Brain microvascular endothelial cell (primary cell): ENCODE measurements around the gene ZNF521.
A peak's percentile ranks its signal among the peaks of the same experiment; 100 is the strongest.

ENCODE experiments used
- DNase-seq: peaks from one replicate; pipeline ENCODE4 v3.0.0-alpha.2; 2020
- H3K27ac ChIP-seq: fragments of 250-450 bp; sonication (Bioruptor Pico); 2 replicates; pipeline ENCODE4 v1.5.1; 2020; ENCODE audit warnings: mild to moderate bottlenecking, moderate library complexity
- H3K27me3 ChIP-seq: fragments of 250-450 bp; sonication (Bioruptor Pico); replicated peaks from 2 replicates; pipeline ENCODE4 v1.5.1; 2020; ENCODE audit warnings: mild to moderate bottlenecking
- H3K36me3 ChIP-seq: fragments of 250-450 bp; sonication (Bioruptor Pico); replicated peaks from 2 replicates; pipeline ENCODE4 v1.5.1; 2020; ENCODE audit warnings: mild to moderate bottlenecking
- H3K4me3 ChIP-seq: 2 replicates; pipeline ENCODE4 v1.5.1; 2011; ENCODE audit warnings: low read depth, mild to moderate bottlenecking, control low read depth, low read length, moderate library complexity
- in situ Hi-C: cut with HindIII; loops from 2 replicates; pipeline ENCODE4 v1.10.0; 2017; ENCODE audit warnings: low sequenced_read_pairs, low pct_ligation_motif_present
- TF ChIP-seq, protein P1 (sequence below): IDR thresholded peaks from 2 replicates; pipeline ENCODE4 v1.5.1; 2011; ENCODE audit warnings: low read depth, mild to moderate bottlenecking, moderate library complexity, low read length, control low read depth, inconsistent platforms; ENCODE audit errors: missing control alignments

ZNF521 gene

DNA sequence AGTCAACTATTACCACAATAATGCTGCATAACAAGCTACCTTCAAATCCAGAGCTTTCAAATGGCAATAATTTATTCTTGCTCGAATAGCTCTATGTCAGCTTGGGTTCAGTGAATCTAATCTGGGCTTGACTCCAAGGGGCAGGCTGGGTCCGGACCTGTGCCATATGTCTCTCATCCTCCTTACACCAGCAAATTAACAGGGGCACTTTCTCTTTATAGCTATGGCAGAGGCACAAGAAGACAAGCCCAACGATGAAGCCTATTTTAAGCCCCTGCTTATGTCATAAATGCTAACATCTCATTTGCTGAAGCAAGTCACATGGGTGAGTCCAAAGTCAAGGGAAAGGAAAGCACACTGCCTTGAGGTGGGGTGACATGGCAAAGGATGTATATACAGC, 13.3 kb upstream of the ZNF521 start:
- TF ChIP-seq, protein P1, sequence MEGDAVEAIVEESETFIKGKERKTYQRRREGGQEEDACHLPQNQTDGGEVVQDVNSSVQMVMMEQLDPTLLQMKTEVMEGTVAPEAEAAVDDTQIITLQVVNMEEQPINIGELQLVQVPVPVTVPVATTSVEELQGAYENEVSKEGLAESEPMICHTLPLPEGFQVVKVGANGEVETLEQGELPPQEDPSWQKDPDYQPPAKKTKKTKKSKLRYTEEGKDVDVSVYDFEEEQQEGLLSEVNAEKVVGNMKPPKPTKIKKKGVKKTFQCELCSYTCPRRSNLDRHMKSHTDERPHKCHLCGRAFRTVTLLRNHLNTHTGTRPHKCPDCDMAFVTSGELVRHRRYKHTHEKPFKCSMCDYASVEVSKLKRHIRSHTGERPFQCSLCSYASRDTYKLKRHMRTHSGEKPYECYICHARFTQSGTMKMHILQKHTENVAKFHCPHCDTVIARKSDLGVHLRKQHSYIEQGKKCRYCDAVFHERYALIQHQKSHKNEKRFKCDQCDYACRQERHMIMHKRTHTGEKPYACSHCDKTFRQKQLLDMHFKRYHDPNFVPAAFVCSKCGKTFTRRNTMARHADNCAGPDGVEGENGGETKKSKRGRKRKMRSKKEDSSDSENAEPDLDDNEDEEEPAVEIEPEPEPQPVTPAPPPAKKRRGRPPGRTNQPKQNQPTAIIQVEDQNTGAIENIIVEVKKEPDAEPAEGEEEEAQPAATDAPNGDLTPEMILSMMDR: no peak
- no peaks in the 10 kb centered on the region for H3K27me3 ChIP-seq
- no peak for DNase-seq
- no peak overlapping the region for H3K4me3 ChIP-seq
- H3K36me3 ChIP-seq: no peaks in the 10 kb centered on the region
- in situ Hi-C loops: no loop called here
- H3K27ac ChIP-seq: no peak overlapping the region

- TF ChIP-seq, protein P1: no peak
- no peaks in the 10 kb centered on the region for H3K27me3 ChIP-seq
- DNase-seq: no peak
- H3K27ac ChIP-seq: no peak overlapping the region
- no peak overlapping the region for H3K4me3 ChIP-seq
- in situ Hi-C loops: no loop called here
- no peaks in the 10 kb centered on the region for H3K36me3 ChIP-seq
These were observed 12.8 kb upstream of the ZNF521 start for GRCh38 chr18:25364732-25365131.

- DNase-seq: no peak
- H3K4me3 ChIP-seq: no peak overlapping the region
- no peaks in the 10 kb centered on the region for H3K27me3 ChIP-seq
- no peak overlapping the region for H3K27ac ChIP-seq
- no peaks in the 10 kb centered on the region for H3K36me3 ChIP-seq
- TF ChIP-seq, protein P1: no peak
- in situ Hi-C loops: no loop called here
These were observed 8.4 kb upstream of the ZNF521 start for GRCh38 chr18:25360301-25360899.

- TF ChIP-seq, protein P1: no peak
- H3K27ac ChIP-seq: no peak overlapping the region
- no peaks in the 10 kb centered on the region for H3K36me3 ChIP-seq
- H3K4me3 ChIP-seq: no peak overlapping the region
- H3K27me3 ChIP-seq: peaks cover 2% of the 10 kb centered on the region
- in situ Hi-C loops: no loop called here
- DNase-seq: no peak
These were observed 1.1 kb upstream of the ZNF521 start for GRCh38 chr18:25353080-25353479.

DNA sequence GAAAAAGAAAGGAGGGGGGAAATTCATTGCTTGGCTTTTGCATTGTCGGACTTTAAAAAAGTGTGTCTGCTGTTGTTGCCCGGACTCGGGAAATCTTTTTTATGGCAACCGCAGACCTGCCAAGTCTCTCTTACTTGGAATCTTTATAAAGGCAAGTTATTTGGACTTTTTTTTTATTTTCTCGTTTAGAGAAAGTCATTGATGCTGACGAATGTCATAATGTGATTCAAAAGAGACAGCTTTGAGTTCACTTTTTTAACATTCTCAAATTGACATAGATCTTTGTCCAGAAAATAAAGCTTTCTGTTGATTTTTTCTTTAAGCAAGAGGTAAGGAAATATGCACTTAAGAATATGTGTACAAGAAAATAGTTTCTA, 651 bp upstream of the ZNF521 start:
- H3K36me3 ChIP-seq: no peaks in the 10 kb centered on the region
- no peak for DNase-seq
- H3K27me3 ChIP-seq: peaks cover 2% of the 10 kb centered on the region
- in situ Hi-C loops: no loop called here
- TF ChIP-seq, protein P1: no peak
- peak overlapping the region; percentile 52 for H3K4me3 ChIP-seq
- H3K27ac ChIP-seq: no peak overlapping the region

GRCh38 chr18:25351280-25351775, 638 bp downstream of the ZNF521 start:
- Histone ChIP-seq H3K36me3 (no peaks in the 10 kb centered on the region), H3K27ac (peak overlapping the region; percentile 74), H3K27me3 (peaks cover 2% of the 10 kb centered on the region), H3K4me3 (peak overlapping the region; percentile 91)
- TF ChIP-seq, protein P1: no peak
- in situ Hi-C loops: no loop called here
- no peak for DNase-seq
